ENCODE measurements around the gene FAM169A.
"Not testable (repeated sequence)": the region's sequence is repeated elsewhere in the genome, so short reads cannot be mapped to it uniquely, and the experiment has no call there.

Gene FAM169A

DNA sequence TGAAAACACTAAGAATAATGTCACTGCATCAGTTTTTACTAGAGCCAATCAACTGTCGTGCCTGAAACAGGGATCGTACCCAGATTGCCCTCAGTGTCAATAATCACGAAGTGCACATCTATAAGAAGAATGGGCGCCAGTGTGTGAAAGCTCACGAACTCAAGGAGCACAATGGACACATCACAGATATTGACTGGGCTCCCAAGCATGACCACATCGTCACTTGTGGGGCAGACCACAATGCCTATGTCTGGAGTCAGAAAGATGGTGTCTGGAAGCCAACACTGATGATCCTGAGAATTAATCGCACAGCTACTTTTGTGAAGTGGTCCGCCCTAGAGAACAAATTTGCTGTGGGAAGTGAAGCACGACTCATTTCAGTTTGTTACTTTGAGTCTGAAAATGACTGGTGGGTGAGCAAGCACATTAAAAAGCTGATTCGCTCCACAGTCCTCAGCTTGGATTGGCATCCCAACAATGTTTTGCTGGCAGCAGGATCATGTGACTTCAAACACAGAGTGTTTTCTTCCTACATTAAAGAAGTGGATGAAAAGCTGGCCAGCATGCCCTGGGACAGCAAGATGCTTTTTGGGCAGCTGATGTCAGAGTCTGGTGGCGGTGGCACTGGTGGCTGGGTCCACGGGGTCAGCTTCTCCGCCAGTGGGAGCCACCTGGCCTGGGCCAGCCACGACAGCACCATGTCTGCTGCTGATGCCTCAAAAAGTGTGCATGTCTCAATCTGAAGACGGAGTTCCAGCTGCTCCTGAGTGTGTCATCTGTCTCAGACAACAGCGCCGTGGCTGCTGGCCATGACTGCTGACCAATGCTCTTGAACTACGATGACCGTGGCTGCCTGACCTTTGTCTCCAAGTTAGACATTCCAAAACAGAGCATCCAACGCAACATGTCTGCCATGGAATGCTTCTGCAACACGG lies 66.9 kb downstream of the FAM169A start:
- no peak for DNase-seq (ENCODE audit: low read depth)

DNA sequence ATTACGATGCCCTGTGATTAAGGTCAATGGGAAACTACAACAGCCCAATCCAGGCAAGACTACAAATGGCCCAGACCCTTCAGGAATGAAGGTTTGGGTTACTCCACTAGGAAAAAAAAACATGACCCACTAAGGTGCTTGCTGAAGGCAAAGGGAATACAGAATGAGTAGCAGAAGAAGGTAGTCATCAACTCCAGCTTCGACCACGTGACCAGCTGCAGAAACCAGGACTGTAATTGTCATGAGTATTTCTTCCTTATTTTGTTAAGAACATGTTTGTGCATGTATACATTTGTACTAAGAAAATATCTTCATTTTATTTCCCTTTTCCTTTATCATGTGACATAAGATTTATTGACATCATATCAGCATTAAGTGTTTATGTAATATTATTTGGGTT lies 74.5 kb downstream of the FAM169A start:
- not testable (repeated sequence) for DNase-seq (ENCODE audit: low read depth)

DNA sequence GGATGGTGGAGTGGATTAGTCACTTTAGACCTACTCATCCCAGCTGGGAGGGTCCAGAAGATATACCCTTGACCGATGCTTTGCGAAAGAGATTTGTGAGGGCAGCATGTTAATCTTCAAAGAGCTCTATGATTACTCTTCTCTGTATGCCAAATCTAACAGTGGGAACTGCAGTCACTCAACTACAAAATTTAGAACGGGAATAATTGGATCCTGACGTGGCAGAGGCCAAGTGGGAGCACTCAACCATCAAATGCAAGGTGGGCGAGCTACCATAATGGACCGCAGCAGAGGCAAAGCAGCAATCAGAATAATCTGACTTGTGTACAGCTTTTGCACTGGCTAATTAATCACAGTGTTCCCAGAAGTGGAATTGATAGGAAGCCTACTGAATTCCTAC lies 78.8 kb downstream of the FAM169A start:
- DNase-seq (ENCODE audit: low read depth) = no peak

DNA sequence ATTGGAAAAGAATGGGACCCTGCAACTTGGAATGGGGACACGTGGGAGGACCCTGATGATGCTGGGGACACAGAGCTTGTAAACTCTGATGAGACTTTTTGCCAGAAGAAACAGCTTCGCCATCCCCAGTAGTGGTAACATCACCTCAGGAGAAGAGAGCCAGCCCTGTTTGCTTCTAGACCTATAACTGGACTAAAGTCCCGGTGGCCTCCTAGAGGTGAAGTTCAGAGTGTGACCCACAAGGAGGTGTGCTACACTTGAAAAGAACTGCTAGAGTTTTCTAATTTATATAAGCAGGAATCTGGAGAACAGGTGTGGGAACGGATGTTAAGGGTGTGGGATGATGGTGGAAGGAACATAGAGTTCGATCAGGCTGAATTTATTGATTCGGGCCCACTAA lies 79.3 kb downstream of the FAM169A start:
- no peak for DNase-seq (ENCODE audit: low read depth)

DNA sequence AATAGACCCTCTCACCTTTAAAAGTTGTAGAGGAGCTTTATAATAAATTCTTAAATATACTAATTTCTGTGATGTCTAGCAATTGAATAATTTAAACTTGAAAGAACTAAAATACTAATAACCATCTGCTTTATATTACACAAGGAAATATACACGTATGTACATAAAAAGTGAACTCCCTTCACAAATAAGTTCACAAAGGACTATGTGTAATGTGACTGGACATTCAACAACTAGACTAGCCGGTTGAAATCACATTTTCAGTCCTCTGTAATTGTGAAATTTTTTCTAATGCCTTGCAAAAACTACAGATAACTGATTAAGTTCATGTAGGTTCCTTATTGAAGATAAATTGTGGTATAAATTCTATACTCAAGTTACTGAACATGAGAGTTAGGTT lies 87.6 kb downstream of the FAM169A start:
- DNase-seq (ENCODE audit: low read depth) = no peak

DNA sequence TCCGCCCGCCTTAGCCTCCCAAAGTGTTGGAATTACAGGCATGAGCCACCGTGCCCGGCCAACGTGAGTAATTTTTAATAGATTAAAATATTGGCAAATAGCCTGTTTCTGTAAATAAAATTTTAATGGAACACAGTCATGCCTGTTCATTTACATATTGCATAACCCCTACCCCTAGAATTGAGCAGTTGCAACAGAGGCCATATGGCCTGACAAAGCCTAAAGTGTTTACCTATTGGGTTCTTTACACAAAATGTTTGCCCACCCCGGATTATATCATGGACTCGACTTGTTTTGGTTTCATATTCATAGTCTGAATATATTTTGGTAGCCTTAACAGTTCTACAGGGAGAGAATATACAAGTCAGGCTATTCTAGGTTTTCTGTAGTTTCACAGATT lies 93.8 kb downstream of the FAM169A start:
- DNase-seq (ENCODE audit: low read depth) = no peak

DNA sequence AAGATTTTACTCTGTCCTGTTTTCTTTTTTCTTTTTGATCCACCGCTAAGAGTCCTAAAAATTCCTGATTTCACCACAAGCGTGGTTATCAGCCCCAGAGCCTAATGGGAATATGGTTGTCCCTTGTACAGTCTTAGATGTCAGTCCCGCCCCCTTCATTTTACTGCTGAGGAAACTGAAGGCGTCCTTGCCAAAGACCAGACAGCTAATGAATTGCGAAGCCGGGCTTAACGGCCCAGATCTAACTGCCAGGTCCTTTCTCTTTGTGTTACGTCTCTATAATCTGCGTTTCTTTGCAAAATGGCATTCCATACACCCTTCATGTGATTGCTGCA lies 98.6 kb downstream of the FAM169A start:
- DNase-seq (ENCODE audit: low read depth) = no peak

DNA sequence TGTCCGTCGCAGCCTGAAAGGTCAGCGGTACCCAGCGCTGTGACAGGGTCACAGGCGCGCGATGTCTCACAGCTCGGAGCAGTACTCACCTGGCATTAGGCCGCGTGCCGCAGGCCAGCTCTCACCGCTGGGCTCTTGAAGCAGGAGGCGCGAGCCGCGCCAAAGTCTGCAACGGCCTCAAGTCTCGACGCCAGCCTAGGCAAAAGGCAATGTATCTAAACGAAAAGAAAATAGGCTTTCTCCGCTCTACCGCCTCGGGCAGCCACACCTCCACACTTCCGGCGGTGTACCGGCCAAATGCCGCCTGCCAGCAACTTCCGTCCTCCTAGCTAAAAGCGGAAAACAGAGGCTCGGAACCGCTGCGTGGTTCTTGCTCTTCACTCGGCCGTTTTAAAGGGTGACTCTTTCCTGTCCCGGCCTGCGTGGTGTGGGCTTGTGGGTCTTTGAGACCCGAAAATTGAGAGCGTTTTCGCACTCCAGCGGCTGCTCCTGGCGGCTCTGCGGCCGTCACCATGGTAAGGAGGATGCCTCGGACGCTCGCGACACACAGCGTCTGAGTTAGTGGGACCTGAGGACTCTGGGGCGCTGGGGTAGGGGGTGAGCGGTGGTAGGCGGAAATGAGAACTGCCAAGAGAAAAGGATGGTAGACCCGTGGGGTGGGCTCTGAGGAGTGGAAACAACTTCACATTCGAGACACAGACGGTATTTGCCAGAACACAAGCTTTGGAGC lies 99.2 kb downstream of the FAM169A start, which contains the start of the genes GFM2 and NSA2:
Gene GFM2, minus strand, starts transcription at position 269 of the 730 bp plus-strand sequence. CDS start 3,375 bp downstream, outside the sequence.
Gene NSA2, plus strand, starts transcription at position 401 of the 730 bp plus-strand sequence. Its CDS starts 112 bp downstream, at position 513.
- DNase-seq (ENCODE audit: low read depth) = peak; percentile 85

DNA sequence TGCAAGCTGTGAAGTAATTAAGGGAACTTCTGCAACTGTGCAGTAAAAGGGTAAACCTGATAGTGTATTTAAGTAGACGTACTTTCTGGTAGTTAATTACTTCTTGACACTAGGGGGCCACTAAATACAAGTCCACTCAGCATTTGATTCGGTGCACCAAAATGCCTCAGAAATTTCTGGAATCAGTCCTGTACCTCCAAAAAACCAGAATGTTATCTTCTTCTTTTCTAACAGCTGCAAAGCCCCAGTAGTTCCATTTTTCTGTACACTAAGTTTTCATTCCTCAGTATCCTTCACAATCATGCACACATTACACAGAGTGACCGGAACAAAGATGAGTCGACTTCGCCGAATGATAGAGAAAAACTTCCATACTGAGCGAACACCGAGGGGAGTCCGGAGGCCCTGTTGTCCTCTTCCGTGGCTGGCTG lies 99.8 kb downstream of the FAM169A start:
- no peak for DNase-seq (ENCODE audit: low read depth)

DNA sequence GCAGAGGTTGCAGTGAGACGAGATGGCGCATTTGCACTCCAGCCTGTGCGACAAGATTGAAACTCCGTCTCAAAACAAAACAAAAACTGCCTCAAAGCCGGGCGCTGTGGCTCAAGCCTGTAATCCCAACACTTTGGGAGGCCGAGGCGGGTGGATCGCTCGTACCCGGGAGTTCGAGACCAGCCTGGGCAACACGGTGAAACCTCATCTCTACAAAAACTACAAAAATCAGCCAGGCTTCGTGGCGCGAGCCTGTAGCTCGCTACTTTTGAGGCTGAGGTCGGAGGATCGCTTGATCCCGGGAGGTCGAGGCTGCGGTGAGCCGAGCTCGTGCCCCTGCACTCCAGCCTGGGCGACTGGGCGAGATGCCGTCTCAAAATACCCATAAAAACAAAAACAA lies 100.3 kb downstream of the FAM169A start:
- no peak for DNase-seq (ENCODE audit: low read depth)

DNA sequence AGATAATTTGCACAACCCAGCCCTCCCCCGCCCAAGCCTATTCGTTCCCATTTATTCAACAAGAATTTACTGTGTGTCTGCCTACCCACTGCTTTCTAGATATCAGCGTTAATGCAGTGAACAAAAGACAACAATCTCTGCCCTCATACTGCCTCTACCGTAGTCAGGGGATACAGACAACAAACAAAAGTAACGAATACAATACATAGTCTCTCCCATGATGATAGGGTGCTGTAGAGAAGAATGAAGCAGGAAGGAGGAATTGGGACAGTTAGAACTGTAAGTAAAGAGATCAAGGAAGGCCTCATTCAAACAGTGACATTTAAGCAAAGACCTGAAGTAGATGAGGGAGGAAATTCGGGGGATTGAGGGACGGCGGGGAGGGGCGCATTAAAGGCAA lies 101.0 kb downstream of the FAM169A start:
- no peak for DNase-seq (ENCODE audit: low read depth)

DNA sequence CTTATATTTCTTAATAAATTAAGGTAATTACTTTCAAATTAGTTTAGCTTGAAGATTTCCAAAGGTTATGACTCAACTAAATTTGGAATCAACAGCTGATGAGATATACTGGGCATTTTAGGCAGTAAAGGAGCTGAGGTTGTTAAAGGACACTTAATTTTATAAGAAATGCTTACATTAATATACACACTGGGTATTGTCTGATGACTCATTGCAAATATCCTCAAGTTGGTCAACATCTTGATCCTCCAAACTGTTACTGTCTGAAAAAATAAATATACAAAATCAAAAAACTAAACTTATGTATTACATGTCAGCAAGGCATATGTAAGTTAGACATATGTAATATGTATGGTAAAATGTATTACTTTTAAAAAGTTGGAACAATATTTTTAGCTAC lies 102.7 kb downstream of the FAM169A start:
- DNase-seq (ENCODE audit: low read depth) = no peak

DNA sequence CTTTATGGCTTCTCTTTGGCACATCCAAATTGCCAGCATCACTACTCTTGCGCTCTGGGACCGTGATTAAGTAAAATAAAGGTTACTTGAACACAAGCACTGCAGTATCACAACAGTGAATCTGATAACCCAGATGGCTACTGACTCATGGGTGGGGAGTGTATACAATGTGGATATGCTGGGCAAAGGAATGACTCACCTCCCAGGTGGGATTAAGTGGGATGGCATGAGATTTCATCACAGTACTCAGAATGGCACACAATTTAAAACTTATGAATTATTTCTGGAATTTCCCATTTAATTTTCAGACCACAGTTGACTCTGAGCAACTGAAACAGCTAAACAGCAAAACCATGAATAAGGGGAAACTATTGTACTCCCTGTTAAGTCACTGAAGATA lies 103.6 kb downstream of the FAM169A start:
- no peak for DNase-seq (ENCODE audit: low read depth)

DNA sequence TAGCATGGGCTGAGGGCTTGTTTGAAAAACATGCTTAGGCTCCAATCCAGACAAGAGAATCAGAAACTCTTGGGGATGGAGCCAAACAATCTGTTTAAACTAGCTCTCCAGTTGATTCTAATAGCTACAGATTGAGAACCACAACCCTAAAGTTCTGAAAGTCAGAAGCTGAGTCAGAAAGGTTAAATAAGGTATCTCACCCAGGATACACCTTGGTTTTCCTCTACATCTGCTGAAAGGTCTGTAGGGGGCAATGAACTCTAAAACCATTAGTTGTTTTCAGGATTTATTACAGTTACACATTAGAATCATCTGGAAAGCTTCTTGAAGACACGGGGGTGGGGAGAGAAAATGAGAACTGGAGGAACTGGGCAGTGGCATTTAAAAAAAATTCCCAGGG lies 104.9 kb downstream of the FAM169A start:
- no peak for DNase-seq (ENCODE audit: low read depth)

DNA sequence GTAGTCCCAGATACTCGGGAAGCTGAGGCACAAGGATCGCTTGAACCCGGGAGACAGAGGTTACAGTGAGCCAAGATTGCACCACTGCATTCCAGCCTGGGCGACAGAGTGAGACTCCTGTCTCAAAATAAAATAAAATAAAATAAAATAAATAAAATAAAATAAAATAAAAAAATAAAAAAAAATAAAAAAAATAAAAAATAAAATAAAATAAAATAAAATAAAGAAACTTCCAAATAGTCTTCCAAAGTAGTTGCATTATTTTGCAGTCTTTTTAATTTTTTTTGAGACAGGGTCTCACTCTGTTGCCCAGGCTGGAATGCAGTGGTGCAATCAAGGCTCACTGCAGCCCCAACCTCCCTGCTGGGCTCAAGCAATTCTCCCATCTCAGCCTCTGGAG lies 117.4 kb downstream of the FAM169A start:
- DNase-seq (ENCODE audit: low read depth) = not testable (repeated sequence)

DNA sequence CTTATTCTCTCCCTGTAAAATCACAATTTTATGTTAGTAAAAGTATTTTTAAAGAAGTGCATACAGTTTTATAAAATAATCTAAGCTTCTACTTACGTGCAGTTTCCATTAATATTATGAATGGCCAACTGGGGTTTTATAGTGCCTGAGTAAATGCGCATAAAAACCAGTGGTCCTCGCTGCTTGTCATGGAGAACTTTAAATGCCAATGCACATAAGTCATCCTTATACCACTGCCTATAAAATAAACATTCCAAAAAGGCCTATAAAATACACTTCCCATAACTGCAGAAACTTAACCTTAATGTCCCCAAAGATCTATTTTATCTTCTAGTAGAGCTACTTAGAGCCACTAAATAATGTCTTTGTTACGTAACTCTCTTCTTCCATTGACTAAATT lies 127.8 kb downstream of the FAM169A start:
- DNase-seq (ENCODE audit: low read depth) = no peak

DNA sequence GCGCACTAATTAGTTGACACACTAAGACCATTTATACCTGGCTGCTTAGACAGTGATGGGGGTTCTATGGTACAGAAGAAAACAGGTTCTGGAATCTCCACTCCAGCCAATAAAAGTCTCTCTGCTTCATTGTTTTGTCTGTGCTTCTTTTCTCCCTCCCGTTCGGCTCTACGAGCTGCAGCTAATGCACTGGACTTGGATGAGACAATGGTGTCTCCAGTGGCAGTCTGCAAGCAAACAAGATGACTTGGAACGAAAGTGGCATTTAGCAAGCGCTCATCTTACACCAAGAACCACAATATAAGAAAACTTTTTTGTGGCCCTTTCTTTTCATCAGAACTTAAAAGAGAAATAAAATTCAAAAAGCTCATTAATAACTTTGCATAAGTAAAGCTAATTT lies 129.4 kb downstream of the FAM169A start:
- DNase-seq (ENCODE audit: low read depth) = no peak

Data from activated T-cell treated with anti-CD3 and anti-CD28 coated beads for 1 hour (primary cell).